ENCODE measurements around the gene FCHO1.

DNA sequence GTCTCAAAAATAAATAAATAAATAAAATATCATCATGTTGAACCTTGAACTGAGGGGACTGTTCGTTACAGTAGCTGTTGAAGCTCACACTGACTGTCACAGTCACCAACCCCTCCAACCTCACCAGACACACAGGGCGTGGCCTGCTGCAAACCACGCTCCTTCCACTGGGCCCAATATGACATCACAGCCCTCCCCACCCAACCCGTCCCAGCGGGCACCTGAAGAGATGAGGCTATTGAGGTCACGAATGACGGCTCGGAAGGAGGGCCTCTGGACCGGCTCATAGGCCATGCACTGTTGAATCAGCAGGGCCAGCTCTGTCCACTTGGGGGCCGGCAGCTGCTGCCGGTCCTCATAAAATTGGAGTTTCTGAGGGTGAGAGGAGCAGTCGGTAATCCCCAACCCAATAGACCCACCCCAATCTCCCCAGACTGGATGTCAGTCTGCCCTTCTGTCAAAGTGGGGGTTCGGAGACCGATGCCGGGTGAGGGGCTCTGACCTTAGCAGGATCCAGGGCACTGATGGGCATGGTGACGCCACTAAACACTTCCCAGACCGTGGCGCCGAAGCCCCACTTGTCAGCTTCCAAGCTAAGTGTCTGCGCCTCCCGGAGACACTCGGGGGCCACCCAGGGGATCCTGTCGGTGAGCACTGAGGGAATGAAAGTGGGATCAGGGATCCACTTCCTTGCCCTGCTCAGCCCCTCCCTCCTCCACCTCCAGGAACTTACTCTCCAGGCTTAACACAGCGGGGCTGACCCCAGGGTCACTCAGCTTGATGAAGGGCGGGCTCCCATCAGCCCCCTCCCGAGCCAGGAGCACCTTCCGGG lies 83.3 kb downstream of the FCHO1 start:
- TF ChIP-seq, protein P1, sequence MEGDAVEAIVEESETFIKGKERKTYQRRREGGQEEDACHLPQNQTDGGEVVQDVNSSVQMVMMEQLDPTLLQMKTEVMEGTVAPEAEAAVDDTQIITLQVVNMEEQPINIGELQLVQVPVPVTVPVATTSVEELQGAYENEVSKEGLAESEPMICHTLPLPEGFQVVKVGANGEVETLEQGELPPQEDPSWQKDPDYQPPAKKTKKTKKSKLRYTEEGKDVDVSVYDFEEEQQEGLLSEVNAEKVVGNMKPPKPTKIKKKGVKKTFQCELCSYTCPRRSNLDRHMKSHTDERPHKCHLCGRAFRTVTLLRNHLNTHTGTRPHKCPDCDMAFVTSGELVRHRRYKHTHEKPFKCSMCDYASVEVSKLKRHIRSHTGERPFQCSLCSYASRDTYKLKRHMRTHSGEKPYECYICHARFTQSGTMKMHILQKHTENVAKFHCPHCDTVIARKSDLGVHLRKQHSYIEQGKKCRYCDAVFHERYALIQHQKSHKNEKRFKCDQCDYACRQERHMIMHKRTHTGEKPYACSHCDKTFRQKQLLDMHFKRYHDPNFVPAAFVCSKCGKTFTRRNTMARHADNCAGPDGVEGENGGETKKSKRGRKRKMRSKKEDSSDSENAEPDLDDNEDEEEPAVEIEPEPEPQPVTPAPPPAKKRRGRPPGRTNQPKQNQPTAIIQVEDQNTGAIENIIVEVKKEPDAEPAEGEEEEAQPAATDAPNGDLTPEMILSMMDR (optimal IDR thresholded peaks at IDR 0.05 in 1 of 3, IDR thresholded peaks at IDR 0.05 in 1 of 3, conservative IDR thresholded peaks at IDR 0.05 in 1 of 3; ENCODE audit: extremely low read depth in 1 of 3, insufficient read depth in 2 of 3, low read length in 3 of 3), result no peak
- TF ChIP-seq EZH2 (IDR thresholded peaks at IDR 0.05; ENCODE audit: low read length), result no peak

All from keratinocyte (primary cell).